Activated CD8-positive, alpha-beta memory T cell treated with anti-CD3 and anti-CD28 coated beads, Interleukin-2, amount 50 U/mL, for 1 hour (primary cell): ENCODE data around the gene IL10RA.

ENCODE experiments used
- DNase-seq: peaks from one replicate; pipeline ENCODE4 v3.0.0-alpha.2; 2020; ENCODE audit errors: extremely low read depth

Gene IL10RA

DNA sequence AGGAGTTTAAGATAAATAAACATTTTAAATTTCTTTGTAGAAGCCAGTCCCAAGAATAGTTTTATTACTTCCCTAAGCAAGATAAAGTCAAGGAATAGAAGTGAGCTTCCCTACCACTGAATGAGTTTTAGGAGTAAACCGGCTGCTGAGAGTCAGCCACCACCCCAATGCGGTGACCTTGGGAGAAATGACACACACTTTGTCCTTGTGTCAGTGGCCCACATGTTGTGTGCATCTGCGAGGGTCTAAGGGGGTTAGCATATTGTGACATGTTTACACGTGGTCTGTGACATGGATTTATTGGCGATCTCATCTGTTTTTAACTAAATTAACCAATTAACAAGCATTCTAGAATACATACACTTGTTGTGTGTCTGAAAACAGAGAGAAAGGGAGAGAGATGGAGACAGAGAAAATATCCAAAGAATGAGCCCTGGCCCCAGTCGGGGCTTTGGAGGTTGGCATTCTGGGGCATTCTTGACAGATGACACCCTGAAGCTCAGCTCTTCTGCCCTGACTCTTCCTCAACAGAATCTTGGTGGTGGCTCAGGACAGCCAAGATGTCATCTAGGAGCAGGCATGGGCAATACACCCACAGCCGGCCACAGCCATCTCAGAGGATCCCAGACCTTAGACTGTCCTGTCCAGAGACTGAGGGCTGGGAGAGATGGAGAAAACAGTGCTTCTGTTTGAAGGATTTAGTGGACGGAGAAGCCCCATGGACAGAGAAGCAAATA is 60.9 kb downstream of the IL10RA start:
- no peak for DNase-seq

DNA sequence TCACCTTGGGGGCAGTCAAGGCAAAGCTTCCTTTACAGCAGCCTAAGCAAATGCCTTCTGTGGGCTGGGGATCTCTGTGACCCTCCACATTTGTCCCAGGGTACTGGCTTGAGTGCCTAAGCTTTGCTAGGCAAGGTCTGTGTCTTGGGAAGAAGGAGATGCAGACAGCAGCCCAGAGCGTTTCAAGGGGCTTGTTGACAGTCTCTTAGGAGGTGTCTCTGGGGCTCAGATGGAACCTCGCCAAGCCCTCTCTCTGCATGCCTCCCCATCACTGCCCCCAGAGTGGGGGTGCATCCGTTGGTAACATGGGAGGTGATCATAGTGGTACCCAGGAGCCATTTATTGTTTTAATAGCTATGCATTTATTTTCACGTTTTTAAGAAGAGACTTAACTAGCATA is 61.6 kb downstream of the IL10RA start:
- no peak for DNase-seq

DNA sequence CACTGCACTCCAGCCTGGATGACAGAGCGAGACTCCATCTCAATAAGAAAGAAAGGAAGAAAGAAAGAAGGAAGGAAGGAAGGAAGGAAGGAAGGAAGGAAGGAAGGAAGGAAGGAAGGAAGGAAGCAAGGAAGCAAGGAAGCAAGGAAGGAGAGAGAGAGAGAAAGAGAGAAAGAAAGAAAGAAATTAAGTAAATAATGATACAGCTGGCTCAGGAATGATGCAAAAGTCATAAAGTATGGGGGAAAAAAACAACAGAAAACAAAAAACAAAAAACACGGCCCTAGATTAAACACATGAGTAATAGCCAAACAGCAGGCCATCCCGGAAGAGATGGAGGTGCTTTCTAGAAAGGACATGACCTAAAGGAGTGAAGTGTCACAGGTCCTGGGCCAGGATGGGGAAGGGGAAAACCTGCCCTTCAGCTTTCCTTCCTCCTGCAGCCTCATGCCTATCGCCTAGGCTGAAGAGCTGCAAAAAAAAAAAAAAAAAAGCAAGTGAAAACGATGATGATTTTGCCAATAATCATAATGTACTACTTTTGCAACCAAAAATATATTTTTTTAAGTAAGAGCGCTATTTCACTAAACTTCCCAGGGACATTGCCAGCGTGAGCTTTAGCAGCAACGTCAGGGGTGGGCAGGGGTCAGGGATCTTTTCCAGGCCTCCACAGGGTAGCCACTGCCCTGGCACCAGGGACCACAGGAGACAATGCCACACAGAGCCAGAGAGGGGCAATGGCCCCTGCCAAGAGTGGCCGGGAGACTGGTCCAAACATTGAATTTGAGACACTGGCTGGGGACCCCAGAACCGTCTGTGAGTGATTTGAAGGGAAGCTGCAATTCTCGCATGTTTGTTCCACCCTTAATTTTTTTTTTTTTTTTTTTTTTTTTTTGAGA is 62.5 kb downstream of the IL10RA start:
- no peak for DNase-seq

DNA sequence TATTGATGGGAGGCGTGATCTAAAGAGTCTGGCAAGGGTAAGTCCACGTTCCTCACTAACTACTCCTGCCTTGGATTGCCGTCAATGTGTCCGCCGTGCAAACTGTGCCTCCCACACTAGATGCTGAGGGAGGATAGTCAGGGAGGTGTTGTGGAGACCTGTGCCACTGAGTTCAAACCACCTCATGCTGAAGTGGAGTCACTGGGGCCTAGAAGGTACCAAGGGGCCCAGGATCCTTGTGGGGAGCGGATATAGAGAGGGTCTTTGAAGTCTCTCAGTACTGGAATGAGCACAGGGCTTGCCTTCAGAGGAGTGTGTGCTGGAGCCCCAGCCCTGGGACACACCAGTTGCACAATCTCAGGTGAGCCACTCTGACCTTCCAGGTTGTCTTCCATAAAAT is 63.6 kb downstream of the IL10RA start:
- no peak for DNase-seq

DNA sequence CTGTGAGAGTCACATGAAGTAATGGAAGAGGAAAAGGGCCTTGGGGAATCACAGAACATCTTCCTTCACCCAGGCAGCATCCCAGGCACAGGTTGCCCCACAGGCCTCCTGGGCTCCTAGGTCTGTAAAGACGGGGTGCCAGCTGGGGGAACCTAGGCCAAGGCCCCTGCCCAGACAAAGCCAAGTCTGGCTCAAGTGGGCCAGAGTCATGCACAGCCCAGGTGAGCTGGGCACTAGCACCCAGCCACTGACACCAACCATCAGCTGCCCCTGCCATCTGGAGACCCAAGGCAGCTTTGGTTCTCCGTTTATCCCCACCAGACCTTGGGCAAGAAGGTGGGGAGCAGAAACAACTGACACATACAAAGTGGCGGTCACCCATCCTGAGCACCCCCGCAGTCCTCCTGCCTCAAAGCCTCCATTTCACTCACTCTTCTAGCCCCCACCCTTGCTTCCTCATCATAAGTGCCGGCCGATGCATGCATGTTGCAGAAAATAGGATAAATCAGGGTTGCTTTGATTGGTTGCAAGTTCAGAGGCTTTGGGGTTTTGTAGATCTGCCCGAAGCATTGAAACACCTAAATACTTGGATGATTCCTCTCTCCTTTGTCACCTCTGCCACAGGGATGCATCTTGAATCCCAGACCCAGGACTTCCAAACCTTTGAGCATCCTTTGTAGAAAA is 64.2 kb downstream of the IL10RA start:
- no peak for DNase-seq
